Ectodermal cell (in vitro differentiated cells): Measurements from ENCODE around the gene EPHB2.

ENCODE experiments used
- H3K27ac ChIP-seq: 2 replicates; pipeline ENCODE4 v1.7.0; 2013; ENCODE audit warnings: mild to moderate bottlenecking, low read depth, low read length; ENCODE audit not compliant: insufficient read depth, poor library complexity, severe bottlenecking
- H3K27me3 ChIP-seq: 2 replicates; pipeline ENCODE4 v1.7.0; 2013; ENCODE audit warnings: mild to moderate bottlenecking, low read length; ENCODE audit not compliant: insufficient read depth, control insufficient read depth, poor library complexity, severe bottlenecking
- H3K36me3 ChIP-seq: one replicate; pipeline ENCODE4 v1.7.0; 2013; ENCODE audit warnings: low read length; ENCODE audit not compliant: control insufficient read depth, insufficient read depth
- H3K4me1 ChIP-seq: one replicate; pipeline ENCODE4 v1.7.0; 2013; ENCODE audit warnings: low read length; ENCODE audit not compliant: control insufficient read depth, insufficient read depth
- H3K4me3 ChIP-seq: 2 replicates; pipeline ENCODE4 v1.7.0; 2013; ENCODE audit warnings: low read depth, low read length, control low read depth; ENCODE audit not compliant: insufficient read depth
- H3K9me3 ChIP-seq: 2 replicates; pipeline ENCODE4 v1.7.0; 2013; ENCODE audit warnings: mild to moderate bottlenecking, low read length, moderate library complexity; ENCODE audit not compliant: control insufficient read depth
- WGBS, 2 experiments: methylation state at CpG; one replicate each; pipeline ENCODE4 v1.1.7; 2013; ENCODE audit warnings: missing lambda C conversion rate in 2 of 2; 5-methylcytosine and 5-hydroxymethylcytosine counted together

Gene EPHB2

DNA sequence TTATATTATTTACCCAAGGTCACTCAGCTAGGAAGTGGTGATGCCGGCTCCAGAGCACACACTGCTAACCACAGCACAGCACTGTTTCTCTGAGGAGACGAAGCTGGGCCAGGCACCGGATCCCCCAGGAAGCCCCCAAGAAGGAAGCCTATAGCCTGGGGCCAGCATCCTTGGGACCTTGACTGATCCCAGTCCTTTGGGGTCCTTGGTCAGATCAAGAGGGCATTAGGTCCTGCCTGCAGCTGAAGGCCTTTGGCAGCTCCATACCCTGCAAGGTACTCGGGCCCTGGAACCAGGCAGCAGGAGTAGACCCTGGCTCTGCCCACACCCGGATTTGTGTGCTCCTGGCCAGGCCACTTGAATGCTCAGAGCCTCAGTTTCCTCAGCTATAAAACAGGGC is 134.0 kb downstream of the EPHB2 start:
- Histone ChIP-seq H3K4me1 (peaks cover 20% of the 10 kb centered on the region), H3K27me3 (no peaks in the 10 kb centered on the region), H3K4me3 (no peak overlapping the region), H3K9me3 (no peaks in the 10 kb centered on the region), H3K36me3 (no peaks in the 10 kb centered on the region), H3K27ac (no peak overlapping the region)
- WGBS, 2 experiments, result 95 to 96% methylated on average over 5 of the region's 5 CpGs

DNA sequence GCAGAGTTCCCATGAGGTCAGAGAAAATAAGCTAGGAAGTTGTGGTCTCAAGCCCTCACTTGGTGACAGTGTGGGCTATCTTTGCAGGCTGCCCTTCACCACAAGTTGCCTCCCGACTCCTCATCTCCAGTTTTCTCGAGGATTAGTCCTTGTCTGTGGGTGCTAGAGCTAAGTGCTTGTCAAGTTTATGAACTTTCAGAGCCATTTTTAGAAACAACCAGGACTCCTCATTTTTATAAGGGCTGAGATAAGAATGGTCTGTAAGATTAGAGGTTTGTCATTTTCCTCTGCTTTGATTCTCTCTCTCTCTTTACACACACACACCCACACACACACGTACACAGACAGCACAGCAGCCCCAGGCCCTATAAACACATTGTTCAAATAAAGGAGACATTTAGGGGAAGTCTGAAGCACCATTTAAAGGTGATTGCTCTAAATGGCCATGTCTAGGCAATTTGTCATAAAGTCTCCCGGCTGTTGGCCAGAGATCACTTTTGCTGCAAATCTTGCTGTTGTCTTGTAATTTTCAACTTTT is 134.8 kb downstream of the EPHB2 start:
- H3K36me3 ChIP-seq, result no peaks in the 10 kb centered on the region
- no peak overlapping the region for H3K27ac ChIP-seq
- no peaks in the 10 kb centered on the region for H3K27me3 ChIP-seq
- H3K4me3 ChIP-seq, result no peak overlapping the region
- 92 to 96% methylated on average over 4 of the region's 4 CpGs for WGBS, 2 experiments
- H3K4me1 ChIP-seq, result peaks cover 20% of the 10 kb centered on the region
- H3K9me3 ChIP-seq, result no peaks in the 10 kb centered on the region

DNA sequence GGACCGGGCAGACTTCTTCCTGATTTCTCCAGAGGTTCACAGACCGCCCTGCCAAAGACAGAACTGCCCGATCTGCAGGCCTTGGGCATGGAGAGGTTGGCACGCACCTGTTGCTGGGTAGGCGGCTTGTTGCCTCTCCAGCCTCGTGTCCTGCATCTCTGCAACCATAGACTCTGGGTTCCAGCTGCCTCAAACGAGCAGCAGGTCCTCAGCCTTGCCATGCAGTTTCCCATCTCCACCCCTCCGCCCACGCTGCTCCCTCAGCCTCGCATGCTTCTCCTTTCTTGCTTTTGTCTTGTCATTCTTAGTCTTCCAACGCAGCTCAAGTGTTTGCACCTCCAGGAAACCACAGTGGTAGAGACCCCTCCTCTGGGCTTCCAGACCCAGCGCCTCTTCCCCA is 135.8 kb downstream of the EPHB2 start:
- Histone ChIP-seq H3K4me1 (peaks cover 18% of the 10 kb centered on the region), H3K4me3 (no peak overlapping the region), H3K9me3 (no peaks in the 10 kb centered on the region), H3K36me3 (no peaks in the 10 kb centered on the region), H3K27me3 (no peaks in the 10 kb centered on the region), H3K27ac (no peak overlapping the region)
- 70 to 75% methylated on average over 12 of the region's 12 CpGs for WGBS, 2 experiments

DNA sequence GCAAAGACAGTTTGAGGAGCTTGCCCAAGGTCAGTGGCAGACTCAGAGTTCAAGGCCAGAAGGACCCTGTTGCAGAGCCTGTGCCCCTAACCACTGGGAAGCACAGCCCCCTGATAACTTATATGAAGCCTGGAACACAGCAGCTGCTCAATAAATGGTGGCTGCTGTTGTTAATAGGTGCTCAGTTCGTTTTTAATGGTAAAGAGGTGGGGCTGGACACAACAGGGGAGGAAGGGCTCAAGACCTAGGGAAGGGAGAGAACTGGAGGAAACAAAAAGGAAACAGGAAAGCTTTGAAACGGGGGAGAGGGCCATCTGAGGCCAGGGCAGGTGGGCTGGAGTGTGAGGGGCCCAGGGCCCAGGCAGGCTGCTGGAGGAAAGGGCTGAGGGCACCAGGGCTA is 136.6 kb downstream of the EPHB2 start:
- Histone ChIP-seq H3K9me3 (no peaks in the 10 kb centered on the region), H3K27me3 (no peaks in the 10 kb centered on the region), H3K4me3 (no peak overlapping the region), H3K27ac (no peak overlapping the region), H3K36me3 (no peaks in the 10 kb centered on the region), H3K4me1 (peaks cover 10% of the 10 kb centered on the region)
- 80 to 83% methylated on average over 2 of the region's 2 CpGs for WGBS, 2 experiments

DNA sequence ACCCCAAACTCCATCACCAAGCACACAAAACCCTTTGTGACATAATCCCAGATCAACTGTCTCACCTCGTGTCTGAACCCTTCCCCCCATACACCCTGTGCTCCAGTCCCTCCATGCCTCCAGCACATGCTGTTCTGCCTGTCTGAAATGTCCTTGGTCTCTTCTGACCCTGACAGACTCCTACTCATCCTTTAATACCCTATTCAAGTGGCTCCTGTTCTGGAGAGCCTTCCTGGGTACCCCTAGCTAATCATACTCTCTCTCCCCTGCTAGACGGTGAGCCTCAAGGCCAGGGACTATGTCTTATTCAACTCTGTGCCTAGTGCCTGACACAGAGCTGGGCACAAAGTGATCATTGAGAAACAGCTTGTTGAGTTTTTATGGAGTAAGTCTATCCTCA is 137.1 kb downstream of the EPHB2 start:
- no peaks in the 10 kb centered on the region for H3K27me3 ChIP-seq

DNA sequence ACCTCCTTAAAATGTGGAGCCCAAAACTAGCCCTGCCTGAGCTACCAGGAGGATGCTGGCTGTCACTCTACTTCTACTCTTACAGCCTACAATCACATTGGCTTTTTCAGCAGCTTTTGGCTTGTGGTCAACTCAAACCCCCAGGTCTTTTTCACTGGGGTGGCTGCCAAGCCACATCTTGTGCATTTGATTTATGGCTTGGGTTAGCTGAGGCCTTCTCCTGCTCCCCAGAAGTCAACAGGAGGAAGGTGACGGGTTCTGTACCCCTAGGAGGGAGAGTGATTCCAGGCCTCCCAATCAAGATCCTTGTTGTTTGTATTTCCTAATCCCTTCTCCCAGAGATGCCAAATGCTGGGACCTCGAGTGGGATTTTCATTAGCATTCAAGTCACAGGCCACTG is 137.8 kb downstream of the EPHB2 start:
- H3K9me3 ChIP-seq, result no peaks in the 10 kb centered on the region
- WGBS, 2 experiments, result 81 to 87% methylated on average over 2 of the region's 2 CpGs
- H3K27me3 ChIP-seq, result no peaks in the 10 kb centered on the region

More for the DNA sequence above, 137.1 kb downstream of the EPHB2 start:
- WGBS, 2 experiments, result 83 to 90% methylated on average over 2 of the region's 2 CpGs
- Histone ChIP-seq H3K36me3 (no peaks in the 10 kb centered on the region), H3K9me3 (no peaks in the 10 kb centered on the region), H3K27ac (no peak overlapping the region), H3K4me1 (peaks cover 9% of the 10 kb centered on the region), H3K4me3 (no peak overlapping the region)

DNA sequence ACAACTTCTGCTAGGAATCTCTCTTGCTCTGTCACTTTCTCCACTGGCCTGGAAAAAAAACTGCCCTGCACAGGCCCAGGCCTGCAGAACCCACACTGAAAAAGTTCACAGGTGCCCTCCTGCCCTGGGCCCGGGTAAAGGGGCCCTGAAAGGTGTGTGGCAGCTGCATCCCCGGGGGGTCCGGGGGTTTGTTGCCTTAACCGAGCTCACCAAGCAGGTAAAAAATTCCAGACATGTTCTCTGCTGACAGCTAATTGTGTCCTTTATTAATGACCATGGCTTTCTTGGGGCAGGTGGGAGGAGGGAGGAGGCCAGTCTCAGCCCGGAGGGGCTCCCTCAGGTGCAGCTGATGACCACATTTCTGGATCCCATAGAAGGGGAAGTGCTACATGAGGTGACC is 139.1 kb downstream of the EPHB2 start:
- Histone ChIP-seq H3K9me3 (no peaks in the 10 kb centered on the region), H3K4me3 (no peak overlapping the region), H3K27ac (no peak overlapping the region), H3K36me3 (no peaks in the 10 kb centered on the region), H3K27me3 (no peaks in the 10 kb centered on the region), H3K4me1 (peaks cover 14% of the 10 kb centered on the region)
- WGBS, 2 experiments, result 87 to 88% methylated on average over 5 of the region's 5 CpGs

More for the DNA sequence above, 137.8 kb downstream of the EPHB2 start:
- H3K4me1 ChIP-seq, result peaks cover 9% of the 10 kb centered on the region
- H3K27ac ChIP-seq, result no peak overlapping the region
- H3K4me3 ChIP-seq, result no peak overlapping the region
- H3K36me3 ChIP-seq, result no peaks in the 10 kb centered on the region

DNA sequence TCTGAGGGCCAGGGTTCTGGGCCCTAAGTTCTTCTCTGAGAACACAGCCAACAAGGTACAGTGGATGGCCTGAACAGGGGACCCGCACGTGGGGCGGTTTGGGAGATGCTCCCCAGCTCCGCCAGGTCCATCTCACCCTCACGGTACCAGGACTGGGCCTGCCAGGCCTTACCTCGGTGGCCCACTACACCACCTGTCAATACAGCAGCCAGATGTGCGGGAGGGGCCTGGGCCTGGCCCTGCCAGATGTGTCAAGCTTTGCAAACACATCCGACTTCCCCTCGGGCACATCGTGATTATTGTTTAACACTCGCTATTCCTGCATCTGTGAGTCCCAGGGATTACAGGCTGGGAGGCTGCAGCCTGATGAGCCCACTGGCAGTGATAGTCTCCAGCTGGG is 139.6 kb downstream of the EPHB2 start:
- 93% methylated on average over 11 of the region's 11 CpGs for WGBS, 2 experiments
- Histone ChIP-seq H3K27me3 (no peaks in the 10 kb centered on the region), H3K36me3 (no peaks in the 10 kb centered on the region), H3K9me3 (no peaks in the 10 kb centered on the region), H3K27ac (no peak overlapping the region), H3K4me3 (no peak overlapping the region), H3K4me1 (peaks cover 14% of the 10 kb centered on the region)

DNA sequence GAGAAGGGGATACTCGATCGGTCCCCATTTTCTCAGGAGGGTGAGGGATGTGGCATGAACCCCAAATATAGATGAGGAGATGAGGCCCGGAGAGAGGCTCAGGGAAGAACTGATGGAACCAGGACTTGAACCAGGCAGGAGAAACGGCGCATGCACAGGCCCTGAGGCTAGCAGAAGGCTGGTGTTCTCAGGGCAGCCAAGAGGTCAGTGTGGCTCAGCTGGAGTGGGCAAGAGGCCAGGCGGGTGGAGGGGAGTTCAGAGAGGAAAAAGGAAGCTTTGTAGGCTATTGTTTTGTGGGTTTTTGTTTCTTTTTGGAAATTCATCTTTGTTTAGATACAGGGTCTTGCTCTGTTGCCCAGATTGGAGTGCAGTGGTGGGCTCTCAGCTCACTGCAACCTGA is 140.0 kb downstream of the EPHB2 start:
- 85 to 86% methylated on average over 6 of the region's 6 CpGs for WGBS, 2 experiments
- Histone ChIP-seq H3K4me3 (no peak overlapping the region), H3K9me3 (no peaks in the 10 kb centered on the region), H3K27ac (no peak overlapping the region), H3K36me3 (no peaks in the 10 kb centered on the region), H3K4me1 (peaks cover 14% of the 10 kb centered on the region), H3K27me3 (no peaks in the 10 kb centered on the region)

DNA sequence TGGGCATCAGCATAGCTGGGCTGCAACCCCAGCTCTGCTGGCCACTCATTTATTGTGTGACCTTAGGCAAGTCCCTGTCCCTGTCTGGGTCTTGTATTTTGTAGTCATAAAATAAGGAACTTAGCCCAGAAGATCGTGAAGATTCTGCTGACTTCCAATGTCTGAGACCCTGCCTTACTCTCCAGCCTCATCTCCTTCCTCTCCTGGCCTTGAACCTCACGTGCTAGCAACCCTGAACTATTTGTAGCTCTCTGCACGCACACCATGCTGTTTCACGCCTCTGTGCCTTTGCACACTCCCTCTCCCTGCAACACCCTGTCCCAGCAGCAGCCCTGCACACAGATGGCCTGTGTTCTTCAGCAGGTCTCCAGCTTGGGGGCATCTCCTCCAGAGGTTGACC is 140.9 kb downstream of the EPHB2 start:
- Histone ChIP-seq H3K4me3 (no peak overlapping the region), H3K4me1 (peaks cover 12% of the 10 kb centered on the region), H3K27me3 (no peaks in the 10 kb centered on the region), H3K9me3 (no peaks in the 10 kb centered on the region), H3K27ac (no peak overlapping the region), H3K36me3 (no peaks in the 10 kb centered on the region)
- 92% methylated on average over 4 of the region's 4 CpGs for WGBS, 2 experiments

DNA sequence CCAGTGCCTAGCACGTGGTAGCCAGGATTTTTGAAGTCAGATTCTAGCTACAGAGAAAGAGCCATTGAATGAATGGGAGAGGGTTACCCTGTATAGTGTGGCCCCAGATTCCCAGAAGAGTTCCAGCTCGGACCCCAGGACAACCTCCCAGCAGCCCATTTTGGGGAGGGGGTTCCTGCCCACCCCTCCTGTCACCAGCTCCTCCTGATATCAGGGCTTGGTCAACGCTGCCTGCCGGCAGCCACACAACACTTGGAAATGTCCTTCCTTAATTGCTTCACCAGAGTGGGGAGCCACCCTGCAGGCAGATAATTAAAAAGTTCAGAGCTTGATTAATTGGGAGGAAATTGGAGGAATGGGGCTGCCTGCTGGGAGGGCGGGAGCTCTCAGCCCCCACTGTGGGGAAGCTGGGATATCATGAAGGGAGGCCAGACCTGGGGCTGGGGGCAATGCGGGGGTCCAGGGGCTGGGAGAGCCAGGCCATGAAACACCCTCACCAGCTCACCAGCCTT is 141.6 kb downstream of the EPHB2 start:
- peaks cover 5% of the 10 kb centered on the region for H3K4me1 ChIP-seq
- H3K9me3 ChIP-seq, result no peaks in the 10 kb centered on the region
- H3K36me3 ChIP-seq, result no peaks in the 10 kb centered on the region
- H3K27ac ChIP-seq, result no peak overlapping the region
- no peaks in the 10 kb centered on the region for H3K27me3 ChIP-seq
- no peak overlapping the region for H3K4me3 ChIP-seq
- WGBS, 2 experiments, result 52 to 61% methylated on average over 6 of the region's 6 CpGs
